ENCODE measurements around the gene SPINK9.

Gene SPINK9

DNA sequence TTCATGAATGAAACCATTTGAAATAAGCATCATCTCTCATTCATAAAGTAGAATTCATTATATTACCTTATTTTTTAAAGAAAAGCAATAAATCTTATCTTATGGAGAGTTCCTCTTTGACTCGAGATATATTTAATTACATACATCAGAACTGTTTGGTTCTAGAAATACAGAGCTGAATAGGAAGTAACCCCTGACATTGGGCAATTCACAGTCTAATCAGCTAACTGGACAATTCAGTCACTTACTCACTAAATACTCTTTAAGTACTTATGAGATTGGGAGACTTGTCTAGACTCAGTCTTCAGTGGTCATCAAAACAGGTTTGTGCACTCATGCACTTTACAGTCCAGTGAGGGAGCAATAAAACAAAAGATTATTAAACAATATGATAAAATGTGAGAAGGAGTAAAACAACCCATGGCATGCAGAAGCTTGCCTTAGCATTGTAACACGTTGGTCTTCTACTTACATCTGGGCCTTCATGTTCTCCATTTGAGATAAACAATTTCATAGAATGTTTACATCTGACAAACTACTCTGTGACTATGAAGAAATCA, 36.9 kb downstream of the SPINK9 start:
- no peak for DNase-seq

DNA sequence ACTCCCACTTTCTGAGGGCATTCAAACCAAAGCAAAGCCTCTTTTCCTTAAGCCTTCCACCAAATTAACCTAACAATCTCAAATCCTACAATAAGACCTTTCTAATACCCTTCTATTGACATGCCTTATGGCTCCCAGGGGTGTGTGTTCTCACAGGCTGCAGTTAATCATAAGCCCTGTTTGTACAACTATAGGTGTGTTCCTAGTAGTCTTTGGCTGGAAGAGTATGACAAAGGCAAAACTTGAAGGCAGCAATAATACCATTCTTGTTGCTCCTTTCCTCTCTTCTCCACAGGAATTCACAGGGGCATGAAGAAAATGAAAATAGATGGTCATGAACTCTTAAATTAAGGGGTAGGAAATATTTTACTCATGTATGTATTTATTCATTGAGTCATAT, 37.5 kb downstream of the SPINK9 start:
- DNase-seq: no peak

DNA sequence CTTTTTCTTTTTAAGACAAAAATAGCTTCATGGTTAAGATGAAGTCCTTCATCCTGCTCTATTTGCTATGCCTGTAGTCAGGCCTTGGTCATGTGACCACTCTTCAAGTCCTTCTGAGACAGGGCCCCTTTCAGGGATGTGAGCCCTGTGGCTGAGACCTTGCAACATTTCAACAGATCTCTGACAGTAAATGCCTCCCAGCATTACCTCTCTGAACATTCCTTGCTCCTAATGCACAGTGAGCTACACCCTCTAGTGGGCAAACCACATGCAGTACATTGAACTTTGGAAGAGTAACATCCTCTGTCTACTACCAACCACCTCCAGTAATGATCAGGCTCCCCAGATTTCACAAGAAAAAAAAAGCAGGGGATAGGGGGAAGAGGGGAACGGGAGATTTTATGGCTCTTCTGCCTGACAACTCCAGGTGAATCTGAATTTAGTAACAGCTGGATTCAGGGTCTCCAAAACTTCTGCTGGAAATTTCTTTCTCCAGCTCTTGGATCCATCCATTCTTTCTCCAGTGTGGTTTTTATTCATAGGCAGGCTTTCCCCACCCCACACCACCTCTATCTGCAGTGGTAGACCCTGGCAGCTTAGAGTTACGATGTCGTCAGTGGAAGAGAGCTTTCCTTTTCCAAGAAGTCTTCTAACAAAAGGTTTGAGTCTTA, 39.5 kb downstream of the SPINK9 start:
- no peak for DNase-seq

DNA sequence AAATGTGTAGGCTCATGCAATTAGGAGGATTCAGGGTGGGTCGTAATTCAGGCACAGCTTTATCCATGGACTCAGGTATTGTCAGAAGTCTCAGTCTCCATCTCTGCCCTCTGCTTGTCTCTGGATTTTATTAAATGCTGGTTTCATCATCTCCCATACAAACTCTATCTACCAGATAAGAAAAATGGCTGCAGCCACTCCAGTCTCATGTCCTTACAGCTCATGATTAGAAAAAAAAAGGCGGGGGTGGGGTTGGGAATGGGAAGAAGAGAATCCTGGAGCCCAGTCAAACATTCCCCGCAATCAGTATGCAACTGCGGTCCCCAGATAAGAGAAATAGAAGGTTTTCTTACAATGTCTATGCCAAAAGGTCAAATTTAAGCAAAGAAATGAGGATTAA, 40.8 kb downstream of the SPINK9 start:
- no peak for DNase-seq

DNA sequence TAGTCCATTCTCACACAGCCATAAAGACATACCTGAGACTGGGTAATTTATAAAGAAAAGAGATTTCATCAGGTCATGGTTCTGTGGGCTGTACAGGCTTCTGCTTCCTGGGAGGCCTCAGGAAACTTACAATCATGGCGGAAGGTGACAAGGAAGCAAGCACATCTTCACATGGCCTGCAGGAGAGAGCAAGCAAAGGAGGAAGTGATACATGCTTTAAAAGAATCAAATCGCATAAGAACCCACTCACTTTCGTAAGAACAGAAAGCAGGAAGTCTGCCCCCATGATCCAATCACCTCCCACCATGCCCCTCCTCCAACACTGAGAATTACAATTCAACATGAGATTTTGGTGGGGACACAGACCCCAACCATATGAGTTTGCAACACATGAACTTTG, 43.3 kb downstream of the SPINK9 start:
- no peak for DNase-seq

DNA sequence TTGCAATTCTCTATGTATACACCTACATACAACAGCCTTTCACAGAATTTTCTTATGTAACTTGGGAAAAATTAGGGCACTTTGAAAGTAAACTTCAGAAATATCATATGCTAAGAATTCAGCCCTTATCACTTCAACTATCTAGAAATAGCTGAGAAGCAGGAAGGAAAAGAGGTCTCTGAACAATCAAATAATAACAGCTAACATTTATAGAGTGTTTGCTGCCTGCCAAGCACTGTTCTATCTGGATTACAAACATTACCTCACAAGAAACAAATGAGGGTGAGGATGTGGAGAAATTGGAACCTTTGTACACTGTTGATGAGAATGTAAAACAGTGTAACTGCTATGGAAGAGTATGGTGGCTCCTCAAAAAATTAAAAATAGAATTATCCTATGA, 44.0 kb downstream of the SPINK9 start:
- no peak for DNase-seq

DNA sequence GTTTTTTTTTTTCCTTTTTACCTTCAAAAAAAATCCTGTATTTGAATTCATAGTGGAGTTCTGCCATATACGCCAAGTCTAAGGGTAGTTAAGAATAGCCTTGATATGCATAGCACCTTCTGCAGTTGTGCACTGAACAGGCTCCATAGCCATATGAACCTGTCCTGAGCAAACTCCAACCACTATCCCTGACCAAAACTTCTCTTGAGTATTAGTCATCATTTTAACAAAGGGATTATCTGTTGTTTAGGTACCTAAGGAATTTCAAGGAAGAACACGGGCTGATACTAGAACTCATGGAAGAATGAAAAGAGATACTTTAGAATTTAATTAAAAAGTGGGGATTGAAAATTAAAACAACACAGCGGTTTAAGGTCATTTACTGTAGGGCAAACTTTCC, 46.5 kb downstream of the SPINK9 start:
- no peak for DNase-seq

DNA sequence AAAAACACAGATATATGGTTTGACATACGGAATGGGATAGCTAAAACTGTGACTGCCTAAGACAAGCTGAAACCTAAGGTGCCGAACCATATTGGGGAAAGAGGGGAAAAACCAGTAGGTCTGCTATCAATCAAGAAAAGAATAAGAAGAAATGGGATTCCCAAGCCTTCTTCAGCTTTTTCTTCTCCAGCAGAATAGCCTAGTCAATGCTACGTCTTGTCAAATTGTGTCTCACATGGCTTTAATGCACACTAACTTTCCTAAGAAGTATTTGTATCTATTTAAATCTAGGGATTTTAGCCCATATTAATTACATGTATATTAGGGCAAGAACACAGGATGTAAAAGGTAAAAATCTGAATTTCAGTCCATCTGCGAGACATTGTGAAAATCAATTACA, 47.6 kb downstream of the SPINK9 start:
- no peak for DNase-seq

DNA sequence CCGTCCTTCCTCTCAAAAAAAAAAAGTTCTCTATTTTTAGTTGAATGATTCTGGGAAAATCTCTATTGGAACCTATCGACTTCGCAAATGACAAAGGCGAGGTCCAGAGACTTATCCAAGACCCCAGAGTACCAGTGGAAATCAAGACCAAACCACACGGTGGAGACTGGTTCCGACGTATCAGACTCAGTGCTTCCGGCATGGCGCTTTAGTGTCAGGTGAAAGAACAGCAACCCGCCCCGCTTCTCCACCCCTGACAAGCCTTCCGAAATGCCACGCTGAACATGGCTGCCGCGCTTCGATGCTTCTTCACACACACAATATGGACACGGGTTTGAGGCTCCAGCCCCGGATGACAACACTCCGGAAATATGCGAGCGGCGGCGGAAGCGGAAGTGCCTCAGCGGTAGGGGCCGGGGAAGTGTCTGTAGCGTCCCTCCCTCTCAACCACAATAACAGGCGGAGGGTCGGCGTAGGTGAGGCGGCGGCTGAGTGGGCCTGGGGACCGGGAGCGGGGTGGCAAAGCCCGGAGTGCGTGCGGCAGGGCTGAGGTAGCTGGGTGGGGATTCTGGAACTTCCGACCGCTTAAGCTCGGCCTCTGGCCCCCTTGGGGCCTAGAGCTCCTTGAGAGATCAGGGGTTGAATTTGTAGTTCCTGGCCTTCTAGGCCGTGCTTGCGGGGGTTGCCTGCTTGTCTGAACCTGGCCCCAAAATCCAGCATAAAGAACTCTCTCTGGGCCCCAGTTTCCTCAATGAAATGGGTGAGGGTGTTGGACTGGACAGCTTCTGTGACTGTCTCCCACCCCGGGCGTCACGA, 48.4 kb downstream of the SPINK9 start, which contains the start of gene FBXO38:
Gene FBXO38, plus strand, starts transcription at position 395 of the 816 bp plus-strand sequence. CDS start 10,819 bp downstream, outside the sequence.
- peak; percentile 96 for DNase-seq

DNA sequence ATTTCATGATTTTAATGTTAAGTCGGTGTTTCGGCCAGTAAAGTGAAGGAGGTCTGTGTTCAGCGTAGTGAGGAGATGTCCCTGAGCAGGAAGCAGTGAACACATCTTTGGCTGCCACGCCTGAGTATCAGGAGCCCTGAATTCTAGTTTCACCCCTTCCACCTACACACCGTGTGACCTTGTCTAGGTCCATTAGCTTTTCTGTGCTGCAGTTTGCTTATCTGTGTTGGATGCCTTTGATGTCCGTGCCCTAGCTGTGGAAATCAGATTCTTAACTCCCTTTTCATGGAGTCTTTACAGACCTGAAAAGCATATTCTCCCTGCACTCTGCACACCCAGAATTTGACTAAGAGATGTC, 49.0 kb downstream of the SPINK9 start:
- DNase-seq: no peak

DNA sequence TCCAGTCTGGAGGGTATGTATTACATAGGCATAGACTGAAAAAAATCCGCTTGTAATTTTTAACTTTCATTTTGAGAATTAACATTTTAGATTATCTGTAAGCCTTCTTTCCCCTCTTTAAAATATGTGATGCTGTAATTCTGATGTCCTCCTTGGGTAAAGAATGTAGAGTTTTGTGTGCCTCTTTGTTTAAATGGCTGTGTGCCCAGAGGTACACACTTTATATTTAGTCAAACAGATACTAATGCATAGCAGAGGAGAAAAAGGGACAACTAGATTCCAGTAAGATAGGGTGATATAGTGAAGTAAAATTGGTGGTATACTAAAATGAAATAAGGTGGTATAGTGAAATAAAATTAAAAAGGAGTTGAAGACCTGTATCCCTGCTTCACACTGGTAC, 49.7 kb downstream of the SPINK9 start:
- no peak for DNase-seq

DNA sequence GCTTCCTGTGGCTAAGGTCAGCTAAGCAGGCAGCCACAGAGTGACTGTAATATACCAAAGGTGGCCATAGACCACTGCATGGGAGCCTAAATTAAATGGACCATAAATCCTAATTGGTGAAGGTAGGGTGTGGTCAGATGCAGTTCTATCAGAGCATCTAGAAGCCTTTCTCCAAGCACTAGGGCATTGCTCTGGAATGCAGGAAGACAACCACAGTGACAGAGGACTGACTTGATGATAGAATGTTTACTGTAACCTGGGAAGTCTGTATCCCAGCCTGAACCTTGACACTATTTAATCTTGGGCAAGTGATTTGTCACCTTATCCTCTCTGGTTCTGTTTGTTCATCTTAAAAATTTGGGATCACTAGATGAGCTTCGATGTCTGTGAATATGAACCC, 50.7 kb downstream of the SPINK9 start:
- no peak for DNase-seq

DNA sequence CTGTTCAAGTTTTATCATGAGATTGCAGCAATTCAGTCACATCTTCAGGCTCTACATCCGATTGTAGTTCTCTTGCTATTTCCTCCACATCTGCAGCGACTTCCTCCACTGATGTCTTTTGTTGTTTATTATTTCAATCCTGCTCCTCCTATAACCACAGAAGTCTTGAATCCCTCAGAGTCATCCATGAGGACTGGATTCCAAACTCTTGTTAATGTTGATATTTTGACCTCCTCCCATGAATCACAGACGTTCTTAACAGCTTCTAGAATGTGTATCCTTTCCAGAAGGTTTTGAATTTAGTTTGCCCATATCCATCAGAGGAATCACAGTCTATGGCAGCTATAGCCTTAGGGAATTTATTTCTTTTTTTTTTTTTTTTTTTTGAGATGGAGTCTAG, 52.0 kb downstream of the SPINK9 start:
- DNase-seq: no peak

DNA sequence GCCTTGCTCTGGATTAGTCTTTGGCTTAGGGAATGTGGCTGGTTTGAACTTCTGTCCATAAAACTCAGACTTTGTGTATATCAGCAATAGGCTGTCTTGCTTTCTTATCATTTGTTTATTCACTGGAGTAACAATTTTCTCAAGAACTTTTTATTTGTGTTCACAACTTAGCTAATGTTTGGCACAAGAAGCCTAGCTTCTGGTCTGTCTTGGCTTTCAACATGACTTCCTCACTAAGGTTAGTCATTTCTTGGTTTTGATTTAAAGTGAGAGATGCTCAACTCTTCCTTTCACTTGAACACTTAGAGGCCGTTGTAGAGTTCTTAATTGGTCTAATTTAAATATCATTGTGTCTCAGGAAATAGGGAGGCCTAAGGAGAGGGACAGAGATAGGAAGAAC, 53.3 kb downstream of the SPINK9 start:
- DNase-seq: no peak

Data from activated CD8-positive, alpha-beta memory T cell treated with anti-CD3 and anti-CD28 coated beads for 24 hours (primary cell).